Measurements from ENCODE around the gene LRRC71. TPM values are rescaled to one million over a fixed set of nuclear protein-coding genes. Genes with fewer than 3 reads are reported as not detected.

The LRRC71 gene
- total RNA-seq, 4 donors from 2014 or later = not detected

GRCh38 chr1:156943756-156944155 lies 23.3 kb downstream of the LRRC71 start:
- Histone ChIP-seq H3K27ac (no peak overlapping the region), H3K36me3 (peaks cover 0 to 100% (median 0%) of the 10 kb centered on the region in 3 donors), H3K4me1 (no peaks in the 10 kb centered on the region), H3K9me3 (no peaks in the 10 kb centered on the region), H3K27me3 (no peaks in the 10 kb centered on the region), H3K4me3 (no peak overlapping the region)
- peak in 1 of 3 donors; percentile 18 for DNase-seq
- no peak for TF ChIP-seq CTCF (IDR thresholded peaks at IDR 0.05)
- TF ChIP-seq POLR2A (IDR thresholded peaks at IDR 0.05) = no peak

- DNase-seq = no peak
- H3K36me3 ChIP-seq = peaks cover 0 to 100% (median 0%) of the 10 kb centered on the region in 3 donors
- H3K4me3 ChIP-seq = no peak overlapping the region
- H3K27ac ChIP-seq = no peak overlapping the region
- no peaks in the 10 kb centered on the region for H3K9me3 ChIP-seq
- TF ChIP-seq POLR2A (IDR thresholded peaks at IDR 0.05) (no peak), CTCF (IDR thresholded peaks at IDR 0.05) (no peak)
- H3K27me3 ChIP-seq = no peaks in the 10 kb centered on the region
- no peaks in the 10 kb centered on the region for H3K4me1 ChIP-seq
These were observed 23.8 kb downstream of the LRRC71 start for GRCh38 chr1:156944268-156944667.

GRCh38 chr1:156944848-156945247 lies 24.4 kb downstream of the LRRC71 start:
- no peaks in the 10 kb centered on the region for H3K9me3 ChIP-seq
- DNase-seq = peak in 1 of 3 donors; percentile 34
- no peaks in the 10 kb centered on the region for H3K4me1 ChIP-seq
- H3K27ac ChIP-seq = no peak overlapping the region
- peaks cover 0 to 99% (median 0%) of the 10 kb centered on the region in 3 donors for H3K36me3 ChIP-seq
- TF ChIP-seq POLR2A (IDR thresholded peaks at IDR 0.05) (no peak), CTCF (IDR thresholded peaks at IDR 0.05) (no peak)
- no peak overlapping the region for H3K4me3 ChIP-seq
- no peaks in the 10 kb centered on the region for H3K27me3 ChIP-seq

GRCh38 chr1:156945881-156946661 lies 25.6 kb downstream of the LRRC71 start:
- Histone ChIP-seq H3K9me3 (no peaks in the 10 kb centered on the region), H3K4me3 (no peak overlapping the region), H3K27me3 (no peaks in the 10 kb centered on the region), H3K27ac (no peak overlapping the region), H3K36me3 (peaks cover 0 to 99% (median 0%) of the 10 kb centered on the region in 3 donors), H3K4me1 (no peaks in the 10 kb centered on the region)
- TF ChIP-seq POLR2A (IDR thresholded peaks at IDR 0.05) = no peak
- TF ChIP-seq CTCF (IDR thresholded peaks at IDR 0.05) = no peak
- peak in 1 of 3 donors; percentile 47 for DNase-seq

GRCh38 chr1:156947127-156947526 lies 26.7 kb downstream of the LRRC71 start:
- Histone ChIP-seq H3K36me3 (peaks cover 0 to 99% (median 0%) of the 10 kb centered on the region in 3 donors), H3K4me1 (no peaks in the 10 kb centered on the region), H3K27me3 (no peaks in the 10 kb centered on the region), H3K4me3 (no peak overlapping the region), H3K27ac (no peak overlapping the region), H3K9me3 (no peaks in the 10 kb centered on the region)
- peak in 1 of 3 donors; percentile 42 for DNase-seq
- TF ChIP-seq CTCF (IDR thresholded peaks at IDR 0.05) (no peak), POLR2A (IDR thresholded peaks at IDR 0.05) (no peak)

Data from Peyer's patch (tissue), 4 donors.